ENCODE results near the gene FAM53A.

DNA sequence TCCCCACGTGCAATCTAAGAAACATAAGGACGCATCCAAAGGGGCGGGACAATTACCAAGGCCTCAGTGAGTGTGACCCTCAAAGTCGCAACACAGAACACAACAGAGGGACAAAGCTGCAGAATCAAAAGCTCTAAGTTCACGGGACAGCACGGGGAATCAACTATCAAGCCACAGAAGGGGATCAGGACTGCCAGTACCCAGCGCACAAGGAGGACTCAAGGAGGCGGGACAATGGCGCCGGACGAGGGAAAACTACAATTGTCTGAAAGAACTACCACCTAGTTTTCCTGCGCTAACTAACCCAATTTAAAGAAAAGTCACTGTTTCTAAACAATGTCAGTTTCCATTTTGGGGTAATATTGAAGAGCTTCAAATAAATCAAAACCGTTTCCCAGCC, 1.3 kb downstream of the FAM53A start:
- TF ChIP-seq, protein P1, sequence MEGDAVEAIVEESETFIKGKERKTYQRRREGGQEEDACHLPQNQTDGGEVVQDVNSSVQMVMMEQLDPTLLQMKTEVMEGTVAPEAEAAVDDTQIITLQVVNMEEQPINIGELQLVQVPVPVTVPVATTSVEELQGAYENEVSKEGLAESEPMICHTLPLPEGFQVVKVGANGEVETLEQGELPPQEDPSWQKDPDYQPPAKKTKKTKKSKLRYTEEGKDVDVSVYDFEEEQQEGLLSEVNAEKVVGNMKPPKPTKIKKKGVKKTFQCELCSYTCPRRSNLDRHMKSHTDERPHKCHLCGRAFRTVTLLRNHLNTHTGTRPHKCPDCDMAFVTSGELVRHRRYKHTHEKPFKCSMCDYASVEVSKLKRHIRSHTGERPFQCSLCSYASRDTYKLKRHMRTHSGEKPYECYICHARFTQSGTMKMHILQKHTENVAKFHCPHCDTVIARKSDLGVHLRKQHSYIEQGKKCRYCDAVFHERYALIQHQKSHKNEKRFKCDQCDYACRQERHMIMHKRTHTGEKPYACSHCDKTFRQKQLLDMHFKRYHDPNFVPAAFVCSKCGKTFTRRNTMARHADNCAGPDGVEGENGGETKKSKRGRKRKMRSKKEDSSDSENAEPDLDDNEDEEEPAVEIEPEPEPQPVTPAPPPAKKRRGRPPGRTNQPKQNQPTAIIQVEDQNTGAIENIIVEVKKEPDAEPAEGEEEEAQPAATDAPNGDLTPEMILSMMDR (conservative IDR thresholded peaks at IDR 0.05; ENCODE audit: low read depth, low read length) = no peak
- no peak for TF ChIP-seq EZH2 (IDR thresholded peaks at IDR 0.05; ENCODE audit: borderline replicate concordance, low read depth, low read length, poor library complexity, severe bottlenecking)
